NT2/D1 (cell line): Measurements from ENCODE around the gene TCAP.

Experiments
- DNase-seq: peaks from one replicate; pipeline ENCODE4 v3.0.0-alpha.2; 2011; ENCODE audit warnings: low read depth, low spot score
- H3K27me3 ChIP-seq: 2 replicates; pipeline ENCODE4 v1.6.0; 2011; ENCODE audit warnings: mild to moderate bottlenecking; ENCODE audit not compliant: insufficient read length, insufficient read depth
- H3K36me3 ChIP-seq: 2 replicates; pipeline ENCODE4 v1.6.1; 2011; ENCODE audit warnings: mild to moderate bottlenecking, low read length, mixed read lengths; ENCODE audit not compliant: insufficient read depth, insufficient read length
- H3K4me1 ChIP-seq: 2 replicates; pipeline ENCODE4 v1.5.1; 2011; ENCODE audit not compliant: insufficient read depth, insufficient read length
- H3K4me3 ChIP-seq: 2 replicates; pipeline ENCODE4 v1.5.1; 2011; ENCODE audit warnings: low read depth; ENCODE audit not compliant: insufficient read length
- H3K9ac ChIP-seq: 2 replicates; pipeline ENCODE4 v1.6.0; 2011; ENCODE audit warnings: low read depth; ENCODE audit not compliant: insufficient read length
- H3K9me3 ChIP-seq: 2 replicates; pipeline ENCODE4 v1.5.1; 2011; ENCODE audit warnings: mild to moderate bottlenecking, low read length; ENCODE audit not compliant: insufficient read depth
- SUZ12 ChIP-seq: IDR thresholded peaks from 2 replicates; pipeline ENCODE4 v1.6.1; 2011; ENCODE audit not compliant: insufficient read length, insufficient read depth; ENCODE audit errors: extremely low read depth
- YY1 ChIP-seq: IDR thresholded peaks from 2 replicates; pipeline ENCODE4 v1.6.1; 2011; ENCODE audit not compliant: insufficient read length, insufficient read depth
- ZNF274 ChIP-seq: IDR thresholded peaks from 2 replicates; pipeline ENCODE4 v1.6.1; 2011; ENCODE audit warnings: mild to moderate bottlenecking, low read depth, low read length

Gene TCAP

DNA sequence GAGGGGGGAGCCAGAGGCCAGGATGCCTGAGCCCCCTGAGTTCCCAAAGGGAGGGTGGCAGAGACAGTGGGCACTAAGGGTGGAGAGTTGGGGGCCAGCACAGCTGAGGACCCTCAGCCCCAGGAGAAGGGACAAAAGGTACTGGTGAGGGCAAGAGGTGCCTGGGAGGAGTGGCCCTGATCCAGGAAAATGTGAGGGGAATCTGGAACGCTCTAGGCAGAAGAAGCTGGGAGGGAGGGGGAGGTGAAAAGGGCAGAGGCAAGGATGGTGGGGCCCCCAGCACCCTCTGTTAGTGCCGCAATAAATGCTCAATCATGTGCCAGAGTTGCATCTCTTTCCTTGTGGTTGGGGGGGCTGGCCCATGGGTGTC lies 1.1 kb downstream of the TCAP start:
- H3K9ac ChIP-seq = peak overlapping the region; percentile 52
- H3K36me3 ChIP-seq = peaks cover 17% of the 10 kb centered on the region
- DNase-seq = no peak
- no peak overlapping the region for H3K4me3 ChIP-seq
- H3K27me3 ChIP-seq = peaks cover 35% of the 10 kb centered on the region
- no peak for TF ChIP-seq YY1
- no peak for TF ChIP-seq SUZ12
- no peak for TF ChIP-seq ZNF274
- no peaks in the 10 kb centered on the region for H3K9me3 ChIP-seq
- H3K4me1 ChIP-seq = peaks cover 39% of the 10 kb centered on the region

DNA sequence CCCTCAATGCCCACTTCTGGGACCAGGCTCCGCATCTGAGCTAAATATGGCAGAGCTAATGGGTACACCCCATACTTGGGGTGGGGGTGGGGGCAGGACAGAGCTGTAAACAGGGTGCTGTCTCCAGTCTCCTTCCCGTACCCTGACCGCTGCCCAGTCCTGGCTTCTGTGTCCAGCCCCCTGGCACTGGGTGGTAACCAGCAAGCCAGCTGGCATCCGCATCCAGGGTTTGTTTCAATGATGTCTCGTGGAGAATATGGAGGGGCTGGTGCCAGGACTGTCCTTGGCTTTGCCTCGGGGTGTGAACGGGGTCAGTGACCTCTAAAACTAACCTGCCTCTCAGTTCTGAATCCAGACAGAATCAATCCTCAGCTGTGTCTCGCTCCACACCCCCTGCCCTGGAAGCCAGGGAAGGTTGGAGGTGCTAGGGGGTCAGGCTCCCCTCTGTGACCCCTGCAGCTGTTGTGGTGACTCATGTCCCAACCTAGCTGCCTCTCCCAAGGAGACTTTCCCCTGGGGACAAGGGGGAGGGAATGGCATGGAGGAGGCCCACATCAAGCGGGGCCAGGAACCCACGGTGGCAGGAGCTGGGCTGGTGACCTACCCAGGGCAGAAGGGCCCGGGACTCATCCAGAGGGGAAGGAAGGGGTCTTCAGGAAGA lies 1.6 kb downstream of the TCAP start:
- DNase-seq = no peak
- peaks cover 36% of the 10 kb centered on the region for H3K27me3 ChIP-seq
- H3K4me3 ChIP-seq = peak overlapping the region; percentile 29

GRCh38 chr17:39667262-39667944 lies 2.3 kb downstream of the TCAP start:
- TF ChIP-seq ZNF274 = no peak
- TF ChIP-seq YY1 = no peak
- TF ChIP-seq SUZ12 = no peak
- peaks cover 36% of the 10 kb centered on the region for H3K27me3 ChIP-seq
- no peaks in the 10 kb centered on the region for H3K9me3 ChIP-seq
- peaks cover 7% of the 10 kb centered on the region for H3K36me3 ChIP-seq
- DNase-seq = no peak
- H3K9ac ChIP-seq = peak overlapping the region; percentile 54
- H3K4me3 ChIP-seq = peak overlapping the region; percentile 29
- H3K4me1 ChIP-seq = peaks cover 41% of the 10 kb centered on the region

More for the DNA sequence above, 1.6 kb downstream of the TCAP start:
- Histone ChIP-seq H3K9ac (peak overlapping the region; percentile 54), H3K36me3 (peaks cover 12% of the 10 kb centered on the region), H3K4me1 (peaks cover 39% of the 10 kb centered on the region), H3K9me3 (no peaks in the 10 kb centered on the region)
- TF ChIP-seq YY1 (no peak), SUZ12 (no peak), ZNF274 (no peak)

GRCh38 chr17:39667945-39668924 lies 3.1 kb downstream of the TCAP start, which contains the start of gene PNMT:
PNMT (plus strand) TSS chr17:39668453; CDS start chr17:39668476, 23 bp downstream.
- TF ChIP-seq SUZ12 (no peak), ZNF274 (no peak), YY1 (no peak)
- peak within 1 kb of the TSS; percentile 72 for H3K9ac ChIP-seq
- DNase-seq = no peak
- peaks cover 33% of the 10 kb centered on the region for H3K4me1 ChIP-seq
- peak within 1 kb of the TSS; percentile 39 for H3K4me3 ChIP-seq
- H3K9me3 ChIP-seq = no peaks in the 10 kb centered on the region
- no peaks in the 10 kb centered on the region for H3K36me3 ChIP-seq
- H3K27me3 ChIP-seq = peaks cover 36% of the 10 kb centered on the region

- TF ChIP-seq SUZ12 (no peak), ZNF274 (no peak), YY1 (no peak)
- no peak overlapping the region for H3K9ac ChIP-seq
- no peak for DNase-seq
- peaks cover 36% of the 10 kb centered on the region for H3K27me3 ChIP-seq
- peaks cover 22% of the 10 kb centered on the region for H3K4me1 ChIP-seq
- H3K9me3 ChIP-seq = no peaks in the 10 kb centered on the region
- no peak overlapping the region for H3K4me3 ChIP-seq
- H3K36me3 ChIP-seq = no peaks in the 10 kb centered on the region
Measured at GRCh38 chr17:39669897-39670735, 5.0 kb downstream of the TCAP start.

GRCh38 chr17:39670746-39671145 lies 5.6 kb downstream of the TCAP start:
- Histone ChIP-seq H3K27me3 (peaks cover 36% of the 10 kb centered on the region), H3K4me1 (peaks cover 24% of the 10 kb centered on the region)

More at GRCh38 chr17:39670746-39671145, 5.6 kb downstream of the TCAP start:
- DNase-seq = no peak
- no peaks in the 10 kb centered on the region for H3K9me3 ChIP-seq
- no peak overlapping the region for H3K9ac ChIP-seq
- no peak for TF ChIP-seq ZNF274
- TF ChIP-seq SUZ12 = no peak
- TF ChIP-seq YY1 = no peak
- no peaks in the 10 kb centered on the region for H3K36me3 ChIP-seq
- no peak overlapping the region for H3K4me3 ChIP-seq
